G401 (cell line): ENCODE measurements around the gene SMG6. TPM values are rescaled to one million over a fixed set of nuclear protein-coding genes. Genes with fewer than 3 reads are reported as not detected.

Experiments used
- DNase-seq: peaks from one replicate; pipeline ENCODE4 v3.0.0-alpha.2; 2015; ENCODE audit warnings: low spot score
- in situ Hi-C: cut with HindIII; loops from 2 replicates; pipeline ENCODE4 v1.10.0; 2016; ENCODE audit warnings: low sequenced_read_pairs, mixed read lengths
- total RNA-seq: library from RNA; depleted of rRNA; stranded (reverse); fragments of >200 nt; shearing (Covaris generic); gene quantifications from 2 replicates; pipeline ENCODE4 v1.2.3, GENCODE V29; 2014

The SMG6 gene
- total RNA-seq, 1 experiment from 2014 or later, result 17.6 TPM

DNA sequence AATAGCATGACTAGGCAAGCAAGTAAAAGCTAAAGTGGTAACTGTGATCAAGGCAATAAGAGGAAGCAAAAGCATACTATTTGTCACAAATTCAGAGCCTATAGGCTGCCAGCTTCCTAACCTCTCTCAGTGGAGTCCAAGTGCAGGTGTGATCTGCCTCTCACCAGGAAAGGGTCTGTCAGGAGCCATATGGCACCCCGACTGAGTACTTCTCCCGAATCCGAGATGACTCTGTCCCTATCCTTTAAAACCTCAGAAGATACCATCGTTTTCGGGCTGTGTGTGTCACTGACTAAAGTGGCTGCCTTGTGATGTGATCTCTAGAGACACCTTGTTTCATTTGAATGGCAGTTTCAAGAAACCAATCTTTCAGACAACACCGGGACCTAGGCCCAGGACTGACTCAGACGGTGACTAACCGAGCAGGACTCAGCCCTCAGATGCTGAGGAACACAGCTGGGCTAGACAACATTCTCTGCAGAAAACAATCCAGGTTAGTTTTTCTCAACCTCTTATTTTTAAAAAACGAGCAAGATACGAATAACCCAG lies 63.6 kb downstream of the SMG6 start:
- in situ Hi-C loops, result no loop called here
- peak; percentile 35 for DNase-seq

DNA sequence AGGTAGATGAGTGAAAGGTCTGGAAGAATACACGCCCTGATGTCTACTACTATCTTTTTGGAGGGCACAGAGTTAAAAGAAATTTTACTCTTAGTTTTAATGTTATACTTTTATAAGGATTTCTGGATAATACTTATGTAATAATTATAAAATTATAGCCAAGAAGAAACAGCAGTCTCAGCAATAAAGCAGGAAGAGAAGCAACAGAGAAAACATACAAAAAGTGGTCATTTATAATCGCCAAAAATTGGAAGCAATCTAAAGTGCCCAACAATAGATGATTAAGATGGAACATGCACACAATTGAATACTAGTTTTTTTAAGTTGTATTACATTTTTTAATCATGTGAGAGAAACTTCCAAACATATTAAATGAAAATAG lies 64.4 kb downstream of the SMG6 start:
- DNase-seq, result no peak
- in situ Hi-C loops, result no loop called here

DNA sequence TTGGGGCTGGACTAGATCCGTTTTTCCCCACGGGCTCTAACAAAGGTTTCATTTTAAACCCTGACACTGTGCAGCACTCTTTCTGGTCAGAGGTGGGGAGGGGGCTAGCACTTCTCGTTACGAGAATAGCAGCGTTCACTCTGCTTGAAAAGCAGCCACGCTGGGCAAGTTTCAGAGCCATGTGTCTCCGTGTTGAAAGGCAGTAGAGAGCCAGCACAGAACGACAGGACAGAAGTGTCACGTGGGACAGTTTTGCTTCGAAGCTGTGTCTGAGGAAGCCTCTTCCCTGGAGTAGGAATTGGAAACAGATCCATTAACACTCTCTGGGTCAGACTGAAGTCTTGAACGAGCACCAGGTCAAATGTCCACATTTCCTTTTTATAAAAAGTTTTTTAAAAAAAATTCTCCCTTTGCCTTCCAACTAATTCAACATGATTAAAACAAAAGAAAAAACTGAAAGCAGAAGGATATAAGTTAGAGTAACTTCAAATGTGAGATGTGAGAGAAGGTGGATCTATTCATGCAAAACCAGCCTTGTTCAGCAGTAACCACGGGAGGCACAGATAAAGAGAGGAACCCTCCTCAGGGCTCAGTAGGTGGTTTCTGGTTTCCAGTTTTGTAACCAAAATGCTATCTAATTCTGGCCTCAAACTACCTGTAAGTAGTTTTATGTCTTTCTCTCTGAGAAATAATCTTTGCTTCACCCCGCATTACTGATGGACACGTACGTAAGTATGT lies 65.0 kb downstream of the SMG6 start:
- DNase-seq, result peak; percentile 57
- in situ Hi-C loops, result no loop called here

DNA sequence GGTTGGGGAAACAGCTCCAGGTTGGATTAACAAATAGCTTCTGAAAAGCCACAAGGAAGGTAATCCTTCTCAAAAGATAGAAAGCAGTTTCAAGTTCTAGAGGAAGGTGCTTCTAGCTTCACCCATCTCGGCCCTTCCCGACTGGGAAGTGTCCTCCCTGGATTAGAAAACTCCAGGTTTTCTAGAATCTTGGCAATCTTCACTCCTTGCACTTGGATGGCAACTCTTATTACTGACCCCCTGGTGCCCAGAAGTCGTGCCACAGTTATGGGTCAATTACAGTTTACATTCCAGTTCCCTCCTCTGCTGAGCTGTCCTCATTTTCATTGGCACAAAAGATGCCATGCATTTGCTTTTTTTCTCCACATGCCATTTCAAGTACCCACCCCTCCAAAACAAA lies 65.6 kb downstream of the SMG6 start:
- no peak for DNase-seq
- in situ Hi-C loops, result no loop called here

DNA sequence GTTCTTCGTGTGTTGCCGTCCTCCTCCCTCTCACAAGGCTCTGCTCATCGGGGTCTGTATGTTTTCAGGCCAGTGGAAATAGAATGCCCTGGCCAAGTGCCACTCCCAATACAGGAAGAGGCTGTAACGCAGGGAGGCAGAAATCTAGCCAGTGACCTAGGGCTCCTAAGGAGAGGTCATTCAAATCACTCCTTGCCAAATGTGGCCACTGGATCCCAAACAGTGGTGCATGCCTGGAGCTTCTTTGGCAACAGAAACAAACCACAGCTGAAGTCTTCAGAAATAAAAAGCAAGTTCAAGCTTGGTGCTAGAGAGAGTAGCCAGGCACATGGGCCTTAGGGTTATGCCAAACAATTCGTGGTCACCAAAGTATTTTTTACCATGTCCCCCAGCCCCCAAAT lies 66.1 kb downstream of the SMG6 start:
- no peak for DNase-seq
- in situ Hi-C loops, result no loop called here

DNA sequence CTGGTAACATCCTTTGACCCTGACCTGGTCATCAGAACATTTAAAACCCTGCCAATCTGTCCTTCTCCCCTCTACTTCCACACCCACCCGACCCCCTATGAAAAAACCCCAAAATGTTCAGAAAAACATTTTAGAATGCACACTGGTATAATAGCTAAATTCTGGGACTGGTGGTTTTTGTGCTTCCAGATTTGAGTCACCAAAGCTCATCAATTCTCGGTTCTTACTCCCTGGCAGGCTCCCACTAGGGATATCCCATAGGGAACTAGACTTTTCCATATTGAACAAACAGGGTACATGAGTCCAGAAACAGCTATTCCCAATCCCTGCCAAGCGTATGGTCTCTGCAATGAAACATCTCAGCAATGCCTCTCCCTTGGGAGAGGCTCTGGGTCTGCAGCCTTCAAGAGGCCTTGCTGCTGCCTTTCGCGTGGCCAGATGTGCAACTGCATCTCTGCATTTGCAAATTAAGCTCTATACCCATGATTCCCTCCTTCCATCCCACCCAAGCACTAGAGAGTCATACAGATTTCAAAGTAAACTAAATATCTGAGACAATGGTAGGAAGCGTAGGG lies 67.7 kb downstream of the SMG6 start:
- no peak for DNase-seq
- in situ Hi-C loops, result no loop called here

DNA sequence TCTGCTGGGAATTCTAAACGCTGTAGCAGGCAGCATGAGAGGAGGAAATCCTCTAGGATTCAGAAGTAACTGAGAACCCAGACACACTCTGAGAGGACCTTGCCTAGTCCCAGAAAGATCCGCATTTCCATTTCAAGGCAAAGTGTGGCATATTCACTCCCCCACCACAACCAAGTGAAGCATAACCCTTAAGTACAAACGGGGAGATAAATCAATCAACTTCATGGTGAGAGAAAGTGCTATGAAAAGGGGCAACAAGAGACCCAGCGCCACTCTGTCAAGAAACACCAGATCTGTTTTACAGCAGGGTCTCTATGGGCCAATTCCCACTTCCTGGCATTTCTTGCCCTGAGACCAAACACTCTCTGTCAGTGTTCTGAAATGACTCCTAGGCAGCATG lies 68.3 kb downstream of the SMG6 start:
- in situ Hi-C loops, result no loop called here
- no peak for DNase-seq

DNA sequence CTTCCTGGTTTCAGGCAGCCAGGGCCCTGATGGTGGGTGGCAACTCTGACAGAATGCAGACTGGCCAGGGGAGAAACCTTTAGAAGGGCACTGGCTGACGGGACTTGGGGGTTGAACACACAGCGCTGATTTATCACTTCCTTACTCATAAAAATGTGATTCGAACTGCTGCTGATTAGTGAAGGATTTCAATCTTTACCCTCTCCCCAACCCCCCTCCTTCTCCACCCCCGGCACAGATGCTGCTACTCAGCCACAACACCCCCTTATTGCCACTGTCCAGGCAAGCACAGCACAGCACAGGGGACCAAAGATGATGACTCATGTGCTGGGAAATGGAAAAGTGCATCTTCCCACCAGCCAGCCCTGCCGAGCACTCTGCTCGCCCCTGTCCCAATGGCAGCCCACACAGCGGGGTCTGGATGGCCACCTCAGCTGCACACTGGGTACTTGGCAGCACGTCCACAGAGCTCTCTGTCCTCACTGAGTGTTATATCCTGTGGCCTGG lies 70.1 kb downstream of the SMG6 start:
- DNase-seq, result no peak
- in situ Hi-C loops, result no loop called here

DNA sequence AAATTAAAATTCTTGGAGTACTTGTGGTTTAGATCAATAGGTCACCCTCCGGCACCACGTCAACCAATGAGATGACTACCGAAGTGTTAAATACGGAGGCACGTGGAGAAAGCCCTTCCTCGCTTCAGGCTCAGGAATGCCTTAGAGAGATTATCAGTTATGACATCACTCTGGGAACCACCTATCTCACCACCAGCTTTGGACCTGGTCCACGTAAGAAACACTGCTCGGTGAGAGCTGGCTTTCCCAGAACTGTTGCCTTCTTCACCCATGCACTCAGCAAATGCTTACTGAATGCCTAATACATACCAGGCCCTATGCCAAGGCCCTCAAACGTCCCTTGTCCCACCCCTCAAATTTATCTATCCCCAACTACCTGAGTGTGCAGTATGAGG lies 71.3 kb downstream of the SMG6 start:
- no peak for DNase-seq
- in situ Hi-C loops, result no loop called here

DNA sequence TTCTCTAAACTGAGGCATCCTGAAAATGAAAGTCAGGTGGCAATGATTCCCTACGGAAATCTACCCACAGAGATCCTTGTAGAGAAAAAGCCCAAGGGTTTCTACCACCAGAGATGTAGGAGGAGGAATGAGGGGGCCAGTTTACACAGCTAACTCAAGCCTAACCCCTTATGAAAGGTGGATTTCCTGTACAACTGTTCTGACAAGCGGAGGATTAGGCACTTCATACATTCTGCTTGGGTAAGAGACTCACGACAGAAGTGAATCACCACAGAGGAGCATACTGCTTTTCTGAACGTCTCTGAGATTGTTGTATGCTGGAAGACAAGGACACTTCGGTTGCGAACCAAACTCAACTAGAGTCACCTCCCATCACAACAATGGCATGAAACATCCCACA lies 72.7 kb downstream of the SMG6 start:
- DNase-seq, result no peak
- in situ Hi-C loops, result no loop called here

DNA sequence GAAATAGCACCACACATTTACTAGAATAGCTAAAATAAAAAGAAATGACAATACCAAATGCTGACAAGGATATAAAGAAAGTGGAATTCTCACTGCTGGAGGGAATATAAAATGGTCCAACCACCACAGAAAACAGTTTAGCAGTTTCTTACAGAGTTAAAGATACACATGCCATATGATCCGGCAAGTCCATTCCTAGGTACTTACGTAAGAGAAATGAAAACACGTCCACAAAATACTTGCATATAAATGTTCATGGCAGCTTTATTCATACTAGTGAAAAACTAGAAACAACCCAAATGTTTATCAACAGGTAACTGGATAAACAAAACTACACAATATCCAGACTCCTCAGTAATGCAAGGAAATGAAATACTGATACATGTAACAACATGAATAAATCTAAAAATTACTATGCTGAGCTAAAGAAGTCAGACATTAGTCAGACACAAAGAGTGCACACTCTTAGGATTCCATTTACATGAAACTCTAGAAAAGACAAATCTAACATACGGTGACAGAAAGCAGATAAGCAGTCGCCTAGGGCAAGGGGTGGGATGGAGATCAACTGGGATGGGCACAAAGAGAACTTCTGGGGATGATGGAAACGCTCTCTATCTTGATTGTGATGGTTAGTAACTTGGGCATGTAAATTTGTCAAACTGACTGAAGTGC lies 76.4 kb downstream of the SMG6 start:
- in situ Hi-C loops, result no loop called here
- no peak for DNase-seq

DNA sequence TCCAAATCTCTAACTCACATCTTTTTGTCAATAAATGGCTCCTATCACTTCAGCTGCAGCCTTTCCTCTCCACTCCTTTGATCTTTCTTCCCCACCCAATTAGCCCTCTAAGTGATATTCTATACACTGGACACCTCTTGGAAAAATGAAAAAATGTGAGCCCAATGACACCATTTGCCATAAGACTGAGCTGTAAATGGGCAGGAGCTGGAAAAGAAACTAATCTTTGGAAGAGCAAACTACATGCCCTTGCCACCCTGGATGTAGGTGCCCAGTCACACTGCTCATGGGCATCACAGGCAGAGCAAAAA lies 80.0 kb downstream of the SMG6 start:
- DNase-seq, result no peak
- in situ Hi-C loops, result no loop called here

DNA sequence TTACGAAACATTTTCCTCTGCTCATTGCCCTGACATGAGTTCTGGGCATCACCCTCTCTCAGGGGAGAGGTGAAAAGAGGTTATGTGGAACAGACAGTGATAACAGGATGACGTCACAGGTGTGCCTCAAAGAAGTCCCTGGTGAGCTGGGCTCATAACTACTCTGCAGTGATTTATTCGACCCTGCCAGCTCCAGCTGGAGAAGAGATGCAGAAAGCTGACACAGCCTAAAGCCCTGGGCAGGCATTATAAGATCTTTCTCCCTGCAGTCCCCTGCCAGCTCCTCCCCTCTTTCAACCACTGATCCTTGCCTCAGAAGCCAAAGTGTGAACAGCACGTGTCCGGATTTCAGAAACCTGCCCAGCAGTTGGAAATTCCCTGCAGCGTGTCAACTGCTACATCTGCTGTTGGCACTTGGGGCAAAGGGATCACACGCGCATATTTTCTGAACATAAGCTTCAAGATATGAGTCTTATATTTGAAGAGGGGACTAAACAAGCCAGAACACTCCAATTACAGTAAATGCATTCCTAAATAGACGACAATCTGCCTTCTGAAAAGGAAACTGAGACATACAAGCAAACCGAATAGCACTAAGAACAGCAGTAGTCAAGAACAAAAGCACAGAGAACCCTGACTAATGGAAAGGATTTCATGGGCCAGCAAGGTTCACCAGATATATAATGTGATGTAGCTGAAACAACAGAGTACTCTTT lies 80.5 kb downstream of the SMG6 start:
- DNase-seq, result peak; percentile 75
- in situ Hi-C loops, result no loop called here

DNA sequence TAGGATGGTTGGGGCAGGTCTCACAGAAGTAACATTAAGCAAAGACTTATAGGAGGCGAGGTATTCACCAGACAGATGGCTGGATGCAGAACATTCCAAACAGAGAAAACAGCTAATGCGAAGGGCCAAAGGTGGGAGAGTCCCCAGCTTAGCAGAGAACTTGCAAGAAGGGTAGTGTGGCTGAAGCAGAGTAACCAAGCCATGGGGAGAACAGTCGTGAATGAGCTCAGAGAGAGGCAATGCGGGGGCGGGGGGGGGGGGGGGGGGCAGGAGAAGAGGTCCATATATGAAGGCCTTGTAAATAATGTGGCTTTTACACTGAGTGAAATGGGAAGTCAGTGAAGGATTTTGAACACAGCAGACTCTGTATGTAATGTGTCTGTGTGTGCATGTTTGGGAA lies 81.3 kb downstream of the SMG6 start:
- DNase-seq, result no peak
- in situ Hi-C loops, result no loop called here

DNA sequence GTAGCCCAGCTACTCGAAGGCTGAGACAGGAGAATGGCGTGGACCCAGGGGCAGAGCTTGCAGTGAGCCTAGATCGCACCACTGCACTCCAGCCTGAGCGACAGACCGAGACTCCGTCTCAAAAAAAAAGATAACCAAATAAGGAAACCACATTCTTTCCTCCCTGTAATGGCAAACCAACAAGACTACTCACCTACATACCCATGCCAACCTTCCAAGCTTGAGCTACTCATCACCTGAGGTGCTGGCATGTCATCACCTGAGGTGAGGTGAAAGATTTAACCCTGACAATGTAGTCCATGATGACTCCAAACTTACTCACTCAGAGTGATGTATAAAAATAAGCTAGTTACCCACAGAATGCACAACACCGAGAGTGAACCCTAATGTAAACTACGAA lies 85.2 kb downstream of the SMG6 start:
- no peak for DNase-seq
- in situ Hi-C loops, result no loop called here

DNA sequence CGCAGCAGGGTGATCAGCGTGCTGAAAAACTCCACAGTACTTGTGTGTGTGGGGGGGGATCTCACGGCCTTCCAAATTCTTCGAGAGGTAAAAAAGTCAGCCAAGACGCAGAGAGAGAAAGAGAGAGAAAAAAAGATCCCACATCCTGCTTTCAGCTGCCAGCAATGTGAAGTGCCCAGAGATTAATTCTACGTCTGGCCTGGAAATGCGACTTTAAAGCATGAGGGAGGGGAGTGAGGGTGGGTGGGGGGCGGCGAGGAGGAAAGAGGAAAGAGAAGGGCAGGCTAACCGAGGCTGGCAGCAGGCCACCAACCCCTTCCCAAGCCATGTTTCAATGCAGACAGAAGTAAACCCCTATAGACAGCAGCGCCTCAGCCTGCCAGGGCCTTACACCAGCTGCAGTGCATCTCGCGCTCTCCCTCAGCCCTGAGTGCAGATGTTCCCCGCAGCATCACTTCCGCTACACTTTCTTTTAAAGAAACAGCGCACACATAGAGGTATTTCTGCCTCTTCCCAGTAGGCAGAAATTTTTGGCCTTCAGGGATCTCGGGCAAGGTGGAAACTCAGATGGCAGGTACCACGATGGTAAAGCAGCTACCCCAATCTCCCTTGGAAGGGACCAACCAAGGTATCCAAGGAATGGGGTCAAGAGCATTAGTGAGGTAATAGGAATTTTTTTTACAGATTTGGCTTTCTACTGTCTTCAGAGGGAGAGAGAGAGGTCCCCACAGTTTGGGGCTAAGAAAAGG lies 87.8 kb downstream of the SMG6 start:
- in situ Hi-C loops, result no loop called here
- DNase-seq, result peak; percentile 26

DNA sequence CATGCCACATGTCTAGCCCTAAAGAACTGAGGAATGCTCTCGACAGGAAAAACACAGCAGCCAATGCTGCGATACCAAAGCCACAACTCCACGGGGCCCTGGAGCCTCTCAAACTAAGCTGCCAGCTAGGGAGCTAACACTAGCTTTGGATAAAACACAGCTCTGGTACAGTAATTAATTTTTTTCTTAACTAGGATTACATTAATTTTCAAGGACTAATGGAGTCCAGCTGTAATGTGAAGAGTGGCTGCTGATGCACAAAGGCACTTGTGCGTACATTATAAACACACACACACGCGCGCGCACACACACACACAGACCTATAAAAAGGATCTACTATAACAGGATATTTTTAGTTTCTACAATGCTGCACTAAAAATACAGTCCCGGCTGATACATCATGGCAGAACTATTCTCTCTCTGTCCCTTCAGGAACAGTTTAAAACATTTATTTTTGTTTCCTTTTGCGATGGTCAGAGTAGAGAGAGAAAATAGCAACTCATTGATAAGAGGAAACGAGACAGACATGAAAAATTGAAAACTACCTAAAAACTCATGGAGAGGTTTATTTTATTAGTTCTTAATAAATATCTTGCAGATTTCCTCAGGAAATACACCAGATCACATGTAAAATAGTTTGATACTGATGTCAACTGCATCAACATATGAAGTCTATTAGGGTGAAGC lies 88.5 kb downstream of the SMG6 start:
- in situ Hi-C loops, result no loop called here

DNA sequence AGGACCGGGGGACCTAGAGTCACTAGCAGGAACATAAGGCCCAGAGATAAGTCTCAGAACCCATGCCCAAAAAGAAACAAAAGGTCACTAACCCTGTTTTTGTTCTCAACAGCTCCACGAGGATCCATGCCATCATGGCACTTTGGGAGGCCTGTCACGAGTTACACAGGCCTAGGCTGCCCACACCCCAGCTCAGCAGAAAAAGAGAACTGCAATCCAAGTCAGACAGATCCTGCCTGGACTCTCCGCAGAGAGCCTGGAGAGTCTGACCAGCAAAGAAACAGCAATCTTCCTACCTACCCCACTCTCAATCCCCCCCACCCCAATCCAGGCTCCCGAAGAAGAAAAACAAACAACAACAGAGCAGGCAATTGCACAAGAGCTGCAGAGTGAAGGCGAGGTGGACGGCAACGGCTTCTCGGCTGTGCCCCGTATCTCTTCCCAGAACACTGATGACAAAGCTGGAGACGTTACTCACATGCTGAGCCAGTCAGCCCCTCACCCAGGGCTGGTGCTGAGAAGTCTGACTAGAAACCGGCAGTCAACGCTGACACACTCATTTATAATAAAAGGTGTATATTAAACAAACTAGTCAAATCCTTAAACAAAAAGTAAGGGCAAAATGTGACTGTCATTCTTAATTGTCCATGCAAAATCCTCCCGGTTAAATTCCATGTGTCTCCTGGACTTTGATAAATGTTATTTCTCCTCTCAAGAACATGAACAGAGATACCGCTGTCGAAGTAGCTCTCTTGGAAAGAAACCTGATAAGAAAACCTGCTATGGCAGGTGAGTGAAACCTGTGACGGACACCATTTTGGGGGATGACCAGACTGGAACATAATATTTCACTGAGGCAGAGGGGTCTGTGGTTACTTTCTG lies 89.3 kb downstream of the SMG6 start:
- in situ Hi-C loops, result no loop called here
- DNase-seq, result peak; percentile 64

More for the DNA sequence above, 88.5 kb downstream of the SMG6 start:
- DNase-seq, result peak; percentile 22
